GM19035 (cell line): ENCODE data around the gene PPP1CA.
A peak's percentile ranks its signal among the peaks of the same experiment; 100 is the strongest.

Experiments used
- ATAC-seq: cut with Tn5 transposase; IDR thresholded peaks from one replicate; pipeline ENCODE4 v1.9.1; 2021; ENCODE audit not compliant: unreplicated experiment

Gene PPP1CA

GRCh38 chr11:67387069-67387468, 14.6 kb downstream of the PPP1CA start:
- ATAC-seq: no peak

DNA sequence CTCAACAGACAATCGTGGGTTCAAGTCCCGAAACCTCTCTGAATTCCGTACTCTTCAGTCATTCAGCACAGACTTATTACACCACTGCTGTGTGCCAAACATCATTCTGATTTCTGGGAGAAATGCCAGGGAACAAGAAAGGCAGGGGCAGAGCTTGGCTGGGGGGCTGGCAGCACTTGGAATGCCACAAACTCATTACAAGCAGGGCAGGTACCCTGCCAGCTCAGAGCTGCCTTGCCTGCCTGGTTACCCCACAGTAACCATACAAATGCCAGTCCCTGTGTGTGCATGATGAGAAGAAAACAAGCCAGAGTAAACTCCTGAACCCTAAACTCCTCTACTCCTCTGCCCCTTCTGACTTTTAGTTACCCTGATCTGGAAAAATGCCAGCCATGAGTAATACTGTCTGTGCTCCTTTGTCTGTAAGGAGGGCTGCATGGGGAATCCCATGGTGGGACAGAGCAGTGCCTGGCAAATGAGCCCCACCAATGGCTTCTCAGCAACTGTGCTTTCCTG, 16.7 kb downstream of the PPP1CA start:
- ATAC-seq: no peak

DNA sequence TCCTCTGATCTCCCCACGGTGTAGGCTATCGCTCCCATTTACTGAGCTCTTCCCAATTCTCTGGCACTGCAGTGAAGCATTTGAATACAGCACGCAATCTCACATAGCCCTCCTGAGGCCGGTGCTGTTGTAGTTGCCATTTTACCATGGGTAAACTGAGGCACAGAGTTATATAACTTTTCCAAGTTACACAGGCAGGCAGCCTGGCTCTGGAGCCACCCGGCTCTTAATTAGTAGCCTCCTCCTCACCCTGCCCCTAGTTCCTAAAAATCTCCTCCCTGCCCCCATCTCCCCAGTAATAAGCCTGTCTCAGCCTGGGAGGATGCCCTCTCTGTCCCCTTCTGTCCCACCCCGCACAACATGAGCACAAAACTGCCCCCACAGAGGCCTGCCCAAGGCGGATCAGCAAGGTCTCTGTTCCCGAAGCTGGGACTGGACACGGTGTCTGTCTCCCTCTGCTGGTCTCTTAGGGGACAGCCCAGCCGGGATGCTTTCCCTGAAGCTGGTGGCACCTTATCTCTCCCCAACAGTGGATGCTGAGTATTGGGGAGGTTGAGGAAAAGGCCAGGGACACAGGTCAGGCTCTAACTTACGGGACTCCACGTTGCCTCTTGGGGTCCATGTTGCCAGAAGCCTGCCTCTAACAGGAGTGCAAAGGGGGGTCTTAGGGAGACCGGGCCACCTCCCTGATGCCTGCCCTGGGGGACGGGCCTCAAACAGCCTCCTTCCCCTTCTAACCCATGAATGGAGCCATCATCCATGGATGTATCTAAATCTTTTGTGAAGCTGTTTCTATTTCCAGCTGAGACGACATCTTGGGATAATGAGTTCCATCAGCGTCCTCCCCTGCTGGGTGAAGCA, 19.2 kb downstream of the PPP1CA start:
- ATAC-seq: peak; percentile 64

GRCh38 chr11:67381244-67381972, 20.2 kb downstream of the PPP1CA start:
- no peak for ATAC-seq

DNA sequence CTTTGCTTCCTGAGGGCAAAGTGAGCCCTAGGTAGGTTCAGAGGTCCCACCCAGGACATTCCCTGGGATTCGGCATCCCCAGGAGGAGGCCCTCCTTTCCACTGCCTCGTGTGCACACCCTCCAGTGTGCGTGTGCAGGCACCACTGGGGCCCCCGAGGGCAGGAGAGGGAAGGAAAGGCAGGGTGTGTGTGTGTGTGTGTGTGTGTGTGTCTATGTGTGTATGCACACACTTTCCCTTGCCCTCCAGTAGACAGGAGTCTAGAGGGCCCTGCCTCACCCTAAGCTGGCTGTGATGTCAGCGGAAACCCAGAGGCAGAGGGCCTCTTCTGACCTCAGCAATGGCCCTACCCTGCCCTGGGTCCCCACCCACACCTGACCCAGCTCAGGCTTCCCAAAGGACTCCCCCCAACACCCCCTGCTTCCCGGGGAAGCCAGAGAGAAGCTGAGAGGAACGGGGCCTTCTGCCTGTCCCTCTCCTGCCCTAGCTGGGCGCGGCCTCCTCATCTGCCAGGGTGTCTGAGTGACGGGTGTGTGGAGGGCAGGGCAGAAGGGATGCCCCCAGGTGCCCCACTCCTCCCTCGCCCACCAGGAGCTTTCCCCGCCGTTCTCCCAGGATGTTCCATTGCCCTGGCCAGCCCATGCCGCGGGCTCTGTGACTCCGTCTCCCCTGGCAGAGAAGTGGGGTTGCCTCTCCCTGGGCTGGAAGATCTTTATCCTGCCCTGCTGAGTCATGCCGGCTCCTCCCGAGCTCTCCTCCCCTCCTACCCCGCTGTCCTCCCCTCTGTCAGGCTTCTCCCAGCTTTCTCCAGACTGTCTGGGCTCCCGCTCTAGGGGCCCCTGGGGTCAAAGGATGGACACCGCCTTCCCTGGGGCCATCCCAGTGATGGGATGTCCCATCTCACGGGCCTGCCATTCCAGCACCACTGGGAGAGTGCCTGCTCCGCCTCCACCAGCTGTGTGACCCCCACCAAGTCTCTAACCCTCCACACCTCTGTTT, 22.3 kb downstream of the PPP1CA start:
- no peak for ATAC-seq

DNA sequence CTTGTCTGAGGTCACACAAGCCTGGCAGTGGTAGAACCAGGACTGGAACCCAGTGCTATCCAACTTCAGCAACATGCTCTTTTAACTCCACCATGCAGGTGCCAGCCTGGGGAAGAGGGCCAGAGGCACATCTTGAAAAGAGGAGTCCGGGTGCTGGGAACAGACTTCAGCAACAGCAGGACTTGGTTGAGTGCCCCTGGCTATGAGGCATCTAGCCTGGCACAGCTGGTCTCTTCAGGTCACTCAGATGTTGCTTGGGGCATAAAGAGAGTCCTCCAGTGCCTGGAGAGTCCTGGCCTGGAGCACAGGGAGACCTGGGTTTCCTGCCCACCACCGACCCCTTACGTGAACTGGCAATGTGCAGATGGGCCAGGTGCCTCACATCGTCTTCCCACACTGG, 23.1 kb downstream of the PPP1CA start:
- ATAC-seq: no peak

DNA sequence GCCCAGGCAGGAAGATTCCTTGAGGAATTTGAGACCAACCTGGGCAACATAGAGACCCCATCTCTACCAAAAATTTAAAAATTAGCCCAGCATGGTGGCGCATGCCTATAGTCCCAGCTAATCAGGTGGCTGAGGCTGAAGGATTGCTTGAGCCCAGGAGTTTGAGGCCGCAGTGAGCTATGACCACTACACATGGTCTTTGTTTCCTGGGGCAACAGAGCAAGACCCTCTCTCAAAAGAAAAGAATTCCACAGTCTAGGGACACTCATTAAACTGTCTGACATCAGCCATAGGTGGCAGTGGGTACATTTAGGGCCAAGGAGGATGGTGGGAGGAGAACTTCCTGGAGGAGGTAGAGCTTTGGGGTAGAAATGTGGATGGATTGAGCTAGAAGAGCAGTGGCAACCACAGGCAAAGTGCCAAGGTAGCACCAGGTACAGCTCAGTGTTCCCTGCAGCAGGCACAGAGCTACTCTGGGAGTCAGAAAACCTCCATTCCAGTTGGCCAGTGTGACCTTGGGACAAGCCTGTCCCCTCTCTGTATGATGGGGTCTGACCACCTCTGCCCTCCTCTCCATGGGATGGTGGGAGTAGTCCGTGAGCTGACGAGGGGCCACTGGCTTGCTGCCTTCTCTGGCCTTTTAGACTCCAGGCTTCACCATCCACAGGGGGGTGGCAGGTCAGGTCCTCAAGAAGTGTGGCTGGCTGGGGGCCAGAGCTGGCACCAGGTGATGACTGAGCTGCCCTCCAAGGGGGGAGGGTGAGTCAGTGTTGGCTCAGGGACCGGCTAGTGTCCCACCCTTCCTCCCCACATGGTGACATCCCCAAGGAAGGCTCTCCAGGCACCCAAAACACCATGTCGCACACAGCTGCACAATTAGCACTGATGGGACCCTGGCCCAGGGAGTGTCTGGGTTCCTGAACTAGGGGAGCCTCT, 24.5 kb downstream of the PPP1CA start:
- ATAC-seq: no peak

- no peak for ATAC-seq
Observed at GRCh38 chr11:67376063-67376820, 25.4 kb downstream of the PPP1CA start.

- no peak for ATAC-seq
Observed at GRCh38 chr11:67375320-67376055, 26.2 kb downstream of the PPP1CA start.

DNA sequence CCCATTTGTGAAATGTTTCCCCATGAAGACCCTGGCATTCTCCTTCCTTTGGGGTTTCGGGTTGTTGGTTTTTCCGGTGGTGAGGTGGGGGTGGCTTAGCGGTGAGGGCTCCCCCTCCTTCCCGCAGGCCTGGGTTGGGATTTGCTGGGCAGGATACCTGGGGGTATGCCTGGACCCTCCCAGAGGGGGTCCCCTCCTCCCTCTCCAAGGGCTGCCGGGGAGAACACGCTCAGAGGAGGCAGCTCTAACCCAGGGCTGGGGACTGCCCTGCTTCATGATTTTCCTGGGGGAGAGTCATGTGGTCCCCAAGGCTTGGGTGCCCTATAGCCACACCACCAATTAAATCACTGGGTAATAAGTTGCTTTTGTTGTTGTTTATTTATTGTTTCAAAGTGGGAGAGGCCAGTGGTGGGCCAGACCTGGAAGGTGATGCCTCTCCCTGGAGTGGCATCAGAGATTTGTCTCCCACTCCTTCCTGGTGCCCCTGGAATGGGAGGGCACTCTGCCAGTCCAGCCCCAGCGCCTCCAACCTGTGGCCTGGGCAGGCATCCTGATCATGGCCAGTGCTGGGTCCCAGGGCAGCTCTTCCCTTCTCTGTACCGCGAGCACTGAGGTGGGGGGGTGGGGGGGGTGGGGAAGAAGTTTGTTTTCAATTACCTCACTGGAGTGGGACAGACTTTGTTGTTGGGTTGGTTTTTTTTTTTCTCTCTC, 26.9 kb downstream of the PPP1CA start:
- ATAC-seq: no peak

- no peak for ATAC-seq
Observed at GRCh38 chr11:67373648-67374570, 27.7 kb downstream of the PPP1CA start.

DNA sequence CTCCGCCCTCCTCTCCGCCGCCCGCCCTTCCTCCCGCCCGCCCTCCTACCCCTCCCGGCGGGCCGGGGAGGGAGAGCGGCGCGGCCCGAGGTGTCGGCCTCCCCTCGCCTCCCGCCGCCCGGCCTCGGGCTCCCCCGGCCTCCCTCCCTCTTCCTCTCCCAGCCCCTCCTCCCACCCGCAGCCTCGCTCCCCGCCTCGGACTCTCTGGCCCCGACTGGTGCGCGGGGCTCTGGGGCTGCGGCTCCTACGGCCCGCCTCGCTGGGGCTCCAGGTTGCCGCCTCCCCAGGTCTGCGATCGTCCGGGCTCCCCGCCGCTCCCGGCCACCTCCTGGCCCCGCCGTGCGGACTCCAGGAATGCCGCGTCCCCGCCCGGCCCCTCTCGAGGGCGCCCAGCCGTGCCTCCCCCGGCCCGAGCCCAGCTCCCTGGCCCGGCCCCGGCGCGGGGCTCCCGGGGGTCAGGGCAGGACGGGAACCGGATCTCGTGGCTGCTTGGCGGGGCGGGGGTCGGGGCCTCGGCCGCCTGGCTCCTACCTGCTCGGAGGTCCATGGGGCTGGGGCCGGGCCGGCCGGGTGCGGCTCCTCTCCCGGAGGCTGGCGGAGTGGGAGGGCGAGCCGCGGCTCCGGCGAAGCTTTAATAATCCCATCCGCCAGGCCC, 28.5 kb downstream of the PPP1CA start, which contains the start of gene CLCF1:
CLCF1 (minus strand) TSS at position 606 of the 655 bp plus-strand sequence; CDS start at position 547, 59 bp downstream.
- no peak for ATAC-seq

- ATAC-seq: no peak
Observed at GRCh38 chr11:67372321-67372992, 29.2 kb downstream of the PPP1CA start.

- no peak for ATAC-seq
Observed at GRCh38 chr11:67371911-67372320, 29.7 kb downstream of the PPP1CA start.

DNA sequence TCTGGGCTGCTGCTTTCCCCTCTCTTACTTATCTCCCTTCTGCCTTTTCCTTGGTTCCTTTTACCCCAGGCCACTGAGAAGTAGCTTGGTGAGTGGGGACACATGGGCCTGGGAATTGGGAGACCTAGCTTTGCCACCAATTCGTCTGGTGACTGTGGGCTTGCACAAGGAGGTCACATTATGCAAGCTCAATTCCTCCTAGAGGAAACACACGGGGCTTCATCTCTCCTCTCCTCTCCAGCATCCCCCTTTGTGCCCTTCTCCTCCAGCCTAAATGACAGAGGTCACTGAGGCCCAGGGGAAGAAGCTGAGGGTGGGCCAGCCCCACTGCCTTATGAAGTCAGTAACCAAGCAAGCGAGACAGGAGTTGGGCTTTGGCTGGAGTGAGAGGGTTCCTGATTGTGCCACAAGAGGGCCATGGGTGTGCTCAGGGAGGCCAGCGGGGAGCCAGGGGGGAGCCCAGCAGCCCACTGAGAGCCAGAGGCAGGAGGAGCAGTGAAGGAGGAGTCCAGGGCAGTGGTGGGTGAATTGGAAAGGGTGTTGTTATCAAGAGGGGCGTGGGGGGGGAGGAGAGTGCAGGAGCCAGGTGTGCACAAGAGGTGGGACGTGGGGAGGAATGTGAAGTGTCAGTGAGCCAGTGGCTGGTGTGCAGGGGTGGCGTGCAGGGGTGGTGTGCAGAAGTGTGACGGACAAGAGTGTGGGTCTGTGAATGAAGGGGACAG, 30.3 kb downstream of the PPP1CA start:
- no peak for ATAC-seq
